ENCODE measurements around the gene PGM5. TPM values are rescaled to one million over a fixed set of nuclear protein-coding genes. Genes with fewer than 3 reads are reported as not detected.

PGM5 gene
- total and polyA plus RNA-seq, 2 of the 8 experiments (the other 6 are each of a cell fraction or from before 2014, with no cell fraction given), result not detected

- TF ChIP-seq PHF8 (conservative IDR thresholded peaks at IDR 0.05; ENCODE audit: low read depth, low read length) (no peak), FOSL1 (IDR thresholded peaks at IDR 0.05; ENCODE audit: insufficient read depth, low read depth, low read length) (no peak), SIX5 (IDR thresholded peaks at IDR 0.05; ENCODE audit: low read depth, low read length) (no peak)
Measured at GRCh38 chr9:68417762-68418161, 61.4 kb downstream of the PGM5 start (continued).
